Keratinocyte (primary cell): Measurements from ENCODE around the gene C8G.

Experiments
- EZH2 ChIP-seq: IDR thresholded peaks from one replicate; pipeline ENCODE4 v1.6.1; 2012; ENCODE audit warnings: inconsistent platforms, mild to moderate bottlenecking, low read length, moderate library complexity
- TF ChIP-seq, protein P1 (sequence below), 3 experiments: IDR thresholded peaks in 1 of 3; conservative IDR thresholded peaks in 1 of 3; optimal IDR thresholded peaks in 1 of 3; 2 replicates in 2 of 3; 3 replicates in 1 of 3; pipeline versions ENCODE3 to v1.5.1; 2011; ENCODE audit warnings: low read length in 3 of 3, mild to moderate bottlenecking in 3 of 3, moderate library complexity in 2 of 3, control low read depth in 1 of 3, inconsistent platforms in 1 of 3; ENCODE audit not compliant: insufficient read depth in 2 of 3; ENCODE audit errors: extremely low read depth in 1 of 3

DNA sequence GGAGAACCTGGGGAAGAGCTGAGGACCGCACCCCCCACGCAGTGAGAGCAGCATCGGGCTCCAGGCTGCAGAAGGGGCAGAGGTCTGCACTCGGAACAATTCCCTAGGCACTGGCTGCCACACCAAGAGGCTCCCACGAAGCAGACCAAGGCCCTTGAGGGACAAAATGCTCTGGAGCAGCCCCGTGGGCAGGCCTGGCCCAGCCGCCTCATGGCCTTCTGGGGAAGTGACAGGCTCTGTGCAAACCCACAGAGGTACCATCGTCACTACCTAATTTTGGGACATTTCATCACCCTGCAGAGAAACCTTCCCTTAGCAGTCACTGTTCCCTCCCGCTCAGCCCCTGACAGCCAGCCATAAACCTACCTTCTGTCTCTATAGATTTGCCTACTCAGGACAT is 16.5 kb upstream of the C8G start:
- TF ChIP-seq, protein P1, sequence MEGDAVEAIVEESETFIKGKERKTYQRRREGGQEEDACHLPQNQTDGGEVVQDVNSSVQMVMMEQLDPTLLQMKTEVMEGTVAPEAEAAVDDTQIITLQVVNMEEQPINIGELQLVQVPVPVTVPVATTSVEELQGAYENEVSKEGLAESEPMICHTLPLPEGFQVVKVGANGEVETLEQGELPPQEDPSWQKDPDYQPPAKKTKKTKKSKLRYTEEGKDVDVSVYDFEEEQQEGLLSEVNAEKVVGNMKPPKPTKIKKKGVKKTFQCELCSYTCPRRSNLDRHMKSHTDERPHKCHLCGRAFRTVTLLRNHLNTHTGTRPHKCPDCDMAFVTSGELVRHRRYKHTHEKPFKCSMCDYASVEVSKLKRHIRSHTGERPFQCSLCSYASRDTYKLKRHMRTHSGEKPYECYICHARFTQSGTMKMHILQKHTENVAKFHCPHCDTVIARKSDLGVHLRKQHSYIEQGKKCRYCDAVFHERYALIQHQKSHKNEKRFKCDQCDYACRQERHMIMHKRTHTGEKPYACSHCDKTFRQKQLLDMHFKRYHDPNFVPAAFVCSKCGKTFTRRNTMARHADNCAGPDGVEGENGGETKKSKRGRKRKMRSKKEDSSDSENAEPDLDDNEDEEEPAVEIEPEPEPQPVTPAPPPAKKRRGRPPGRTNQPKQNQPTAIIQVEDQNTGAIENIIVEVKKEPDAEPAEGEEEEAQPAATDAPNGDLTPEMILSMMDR (optimal IDR thresholded peaks at IDR 0.05 in 1 of 3, IDR thresholded peaks at IDR 0.05 in 1 of 3, conservative IDR thresholded peaks at IDR 0.05 in 1 of 3; ENCODE audit: extremely low read depth in 1 of 3, insufficient read depth in 2 of 3, low read length in 3 of 3) = no peak
- no peak for TF ChIP-seq EZH2
